Lower leg skin (tissue), 3 donors: ENCODE measurements around the gene LZTFL1.

Experiments used
- CTCF ChIP-seq, 3 donors: fragments of 450-650 bp; IDR thresholded peaks; one replicate each; pipeline ENCODE4 v1.5.1; 2016; ENCODE audit warnings: antibody characterized with exemption in 3 of 3, mild to moderate bottlenecking in 3 of 3, moderate library complexity in 2 of 3
- POLR2A ChIP-seq, 2 donors: fragments of 450-650 bp; IDR thresholded peaks; one replicate each; pipeline ENCODE4 v1.6.1; 2016 to 2017; ENCODE audit warnings: antibody characterized with exemption in 2 of 2, mild to moderate bottlenecking in 1 of 2, moderate library complexity in 1 of 2

GRCh38 chr3:45777111-45777745 lies 64.7 kb downstream of the LZTFL1 start:
- TF ChIP-seq CTCF (IDR thresholded peaks at IDR 0.05) (no peak), POLR2A (IDR thresholded peaks at IDR 0.05) (no peak)
